ENCODE results near the gene FIS1.
"Not testable (repeated sequence)": the region's sequence is repeated elsewhere in the genome, so short reads cannot be mapped to it uniquely, and the experiment has no call there.

Gene FIS1

GRCh38 chr7:101201695-101202602, 42.9 kb downstream of the FIS1 start:
- no peak for DNase-seq

GRCh38 chr7:101200862-101201599, 43.9 kb downstream of the FIS1 start, which contains the start of gene MOGAT3:
TSS of gene MOGAT3 (minus strand) at chr7:101201036. CDS start at chr7:101200854, 182 bp downstream.
- no peak for DNase-seq

- no peak for DNase-seq
Observed at GRCh38 chr7:101200504-101200861, 44.4 kb downstream of the FIS1 start.

GRCh38 chr7:101199522-101199921, 45.4 kb downstream of the FIS1 start:
- not testable (repeated sequence) for DNase-seq

- DNase-seq, result no peak
Observed at GRCh38 chr7:101198476-101198875, 46.4 kb downstream of the FIS1 start.

- no peak for DNase-seq
Observed at GRCh38 chr7:101197991-101198390, 46.9 kb downstream of the FIS1 start.

- DNase-seq, result no peak
Observed at GRCh38 chr7:101195884-101196283, 49.0 kb downstream of the FIS1 start.

Measured in MV-4-11 (cell line).